ENCODE measurements around the gene TMEM9.

TMEM9 gene

GRCh38 chr1:201154389-201155165 is at the start of gene TMEM9:
Gene TMEM9, minus strand, starts transcription at chr1:201154474. Its CDS starts 551 bp downstream, at chr1:201153923.
- peak; percentile 93 to 97 for DNase-seq (ENCODE audit: low read depth in 2 of 2)

GRCh38 chr1:201198598-201198997 is 44.3 kb upstream of the TMEM9 start:
- no peak for DNase-seq (ENCODE audit: low read depth in 2 of 2)

- no peak for DNase-seq (ENCODE audit: low read depth in 2 of 2)
Measured at GRCh38 chr1:201194046-201194445, 39.8 kb upstream of the TMEM9 start.

- DNase-seq (ENCODE audit: low read depth in 2 of 2), result no peak
Measured at GRCh38 chr1:201192261-201192788, 38.1 kb upstream of the TMEM9 start.

GRCh38 chr1:201191653-201192260 is 37.5 kb upstream of the TMEM9 start:
- DNase-seq (ENCODE audit: low read depth in 2 of 2), result no peak

GRCh38 chr1:201190624-201191051 is 36.4 kb upstream of the TMEM9 start, which contains the start of gene IGFN1:
Gene IGFN1, plus strand, starts transcription at chr1:201190824. Its CDS starts 2,470 bp downstream, at chr1:201193294.
- DNase-seq (ENCODE audit: low read depth in 2 of 2), result no peak

- DNase-seq (ENCODE audit: low read depth in 2 of 2), result no peak
Measured at GRCh38 chr1:201190005-201190404, 35.7 kb upstream of the TMEM9 start.

- DNase-seq (ENCODE audit: low read depth in 2 of 2), result no peak
Measured at GRCh38 chr1:201189085-201189484, 34.8 kb upstream of the TMEM9 start.

- no peak for DNase-seq (ENCODE audit: low read depth in 2 of 2)
Measured at GRCh38 chr1:201186192-201186591, 31.9 kb upstream of the TMEM9 start.

- no peak for DNase-seq (ENCODE audit: low read depth in 2 of 2)
Measured at GRCh38 chr1:201185527-201186128, 31.4 kb upstream of the TMEM9 start.

- DNase-seq (ENCODE audit: low read depth in 2 of 2), result no peak
Measured at GRCh38 chr1:201185123-201185453, 30.8 kb upstream of the TMEM9 start.

GRCh38 chr1:201184307-201185122 is 30.2 kb upstream of the TMEM9 start:
- DNase-seq (ENCODE audit: low read depth in 2 of 2), result no peak

GRCh38 chr1:201183753-201184152 is 29.5 kb upstream of the TMEM9 start:
- DNase-seq (ENCODE audit: low read depth in 2 of 2), result no peak

GRCh38 chr1:201183209-201183608 is 28.9 kb upstream of the TMEM9 start:
- no peak for DNase-seq (ENCODE audit: low read depth in 2 of 2)

- no peak for DNase-seq (ENCODE audit: low read depth in 2 of 2)
Measured at GRCh38 chr1:201181726-201182125, 27.5 kb upstream of the TMEM9 start.

- no peak for DNase-seq (ENCODE audit: low read depth in 2 of 2)
Measured at GRCh38 chr1:201181323-201181722, 27.0 kb upstream of the TMEM9 start.

GRCh38 chr1:201180901-201181300 is 26.6 kb upstream of the TMEM9 start:
- DNase-seq (ENCODE audit: low read depth in 2 of 2), result no peak

- no peak for DNase-seq (ENCODE audit: low read depth in 2 of 2)
Measured at GRCh38 chr1:201180141-201180540, 25.9 kb upstream of the TMEM9 start.

- DNase-seq (ENCODE audit: low read depth in 2 of 2), result no peak
Measured at GRCh38 chr1:201178718-201179117, 24.4 kb upstream of the TMEM9 start.

- DNase-seq (ENCODE audit: low read depth in 2 of 2), result no peak
Measured at GRCh38 chr1:201176940-201177339, 22.7 kb upstream of the TMEM9 start.

- no peak for DNase-seq (ENCODE audit: low read depth in 2 of 2)
Measured at GRCh38 chr1:201175820-201176500, 21.7 kb upstream of the TMEM9 start.
